GM21526 (cell line): ENCODE results near the gene ZNF322.

Experiments used
- ATAC-seq: cut with Tn5 transposase; IDR thresholded peaks from one replicate; pipeline ENCODE4 v1.9.1; 2021; ENCODE audit warnings: moderate library complexity; ENCODE audit not compliant: unreplicated experiment, low FRiP score

ZNF322 gene

DNA sequence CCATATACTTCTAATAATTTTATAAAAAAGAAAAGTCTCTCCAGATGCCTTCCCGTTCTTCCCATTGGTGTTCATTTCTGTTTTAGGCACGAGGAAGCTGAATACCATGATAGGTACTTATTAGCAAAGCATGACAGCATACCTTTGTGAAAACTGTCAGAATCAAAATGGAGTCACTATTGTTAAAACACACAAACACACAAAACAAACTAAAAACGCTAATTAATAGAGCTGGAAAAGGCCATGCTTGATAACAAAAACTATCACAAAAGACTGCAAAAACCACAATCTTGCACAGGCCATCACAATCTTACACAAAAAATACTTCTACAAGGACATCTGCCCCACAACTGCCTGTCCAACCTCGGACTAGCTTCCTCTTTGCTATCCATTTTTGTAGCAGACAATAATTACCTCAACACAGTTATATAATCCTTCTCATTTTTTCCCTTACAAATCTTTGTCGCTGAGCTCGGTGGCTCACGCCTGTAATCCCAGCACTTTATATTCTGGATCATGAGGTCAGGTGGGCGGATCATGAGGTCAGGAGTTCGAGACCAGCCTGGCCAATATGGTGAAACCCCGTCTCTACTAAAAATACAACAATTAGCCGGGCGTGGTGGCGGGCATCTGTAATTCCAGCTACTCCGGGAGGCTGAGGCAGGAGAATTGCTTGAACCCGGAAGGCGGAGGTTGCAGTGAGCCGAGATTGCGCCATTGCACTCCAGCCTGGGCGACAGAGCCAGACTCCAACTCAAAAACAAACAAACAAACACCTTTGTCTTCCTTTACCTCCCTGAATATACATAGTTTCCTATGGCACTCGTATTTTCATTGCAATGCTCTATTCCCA is 66.0 kb downstream of the ZNF322 start:
- no peak for ATAC-seq

DNA sequence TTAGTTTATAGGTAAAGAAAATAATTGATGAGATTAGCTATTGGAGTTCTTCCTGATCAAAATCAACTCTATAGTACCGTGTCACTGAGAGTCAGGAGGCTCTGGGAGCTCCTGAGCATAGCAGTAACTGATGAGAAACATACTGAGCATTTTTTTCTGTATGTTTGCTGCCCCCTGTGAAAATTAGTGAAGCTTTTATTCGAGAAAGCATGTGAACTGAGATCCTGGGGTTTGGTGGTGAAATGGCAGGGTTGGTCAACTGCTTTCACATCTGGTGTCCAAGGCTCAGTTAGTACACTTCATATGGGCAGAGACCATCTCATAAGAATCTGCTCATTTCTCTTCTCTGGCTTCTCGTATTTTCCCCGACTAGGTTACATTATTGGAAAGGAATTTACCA is 66.9 kb downstream of the ZNF322 start:
- no peak for ATAC-seq

DNA sequence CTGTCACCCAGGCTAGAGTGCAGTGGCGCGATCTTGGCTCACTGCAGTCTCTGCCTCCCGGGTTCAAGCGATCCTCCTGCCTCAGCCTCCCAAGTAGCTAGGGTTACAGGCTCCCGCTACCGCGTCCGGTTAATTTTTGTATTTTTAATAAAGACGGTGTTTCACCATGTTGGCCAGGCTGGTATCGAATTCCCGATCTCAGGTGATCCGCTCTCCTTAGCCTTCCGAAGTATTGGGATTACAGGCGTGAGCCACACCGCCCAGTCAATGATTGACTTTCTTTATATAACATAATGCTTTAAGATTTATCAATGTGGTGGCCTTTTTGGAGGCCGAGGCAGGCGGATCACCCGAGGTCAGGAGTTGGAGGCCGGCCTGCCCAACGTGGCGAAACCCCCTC is 70.6 kb downstream of the ZNF322 start:
- ATAC-seq = no peak
